ENCODE measurements around the gene SLCO3A1.

The SLCO3A1 gene

GRCh38 chr15:92035961-92036360 is 182.5 kb downstream of the SLCO3A1 start:
- Histone ChIP-seq H3K4me1 (ENCODE audit: control insufficient read depth, insufficient read depth, low read length) (no peaks in the 10 kb centered on the region), H3K36me3 (ENCODE audit: control insufficient read depth in 2 of 2, insufficient read depth in 1 of 2, low read length in 2 of 2) (no peaks in the 10 kb centered on the region), H3K9me3 (ENCODE audit: control insufficient read depth, insufficient read depth, low read depth, low read length) (no peaks in the 10 kb centered on the region), H3K27ac (ENCODE audit: extremely low read depth, low read depth, low read length) (no peak overlapping the region), H3K4me3 (ENCODE audit: low read depth, low read length) (no peak overlapping the region)
- TF ChIP-seq ZNF530 (tag by site-specific recombination; IDR thresholded peaks at IDR 0.05; ENCODE audit: low read depth) (no peak), ZNF555 (tag by site-specific recombination; conservative IDR thresholded peaks at IDR 0.05) (no peak), ZNF341 (tag by site-specific recombination; IDR thresholded peaks at IDR 0.05; ENCODE audit: low read depth) (no peak), PRDM6 (tag by site-specific recombination; IDR thresholded peaks at IDR 0.05) (no peak), ZNF140 (tag by site-specific recombination; IDR thresholded peaks at IDR 0.05) (no peak), ZNF292 (tag by site-specific recombination; IDR thresholded peaks at IDR 0.05; ENCODE audit: borderline replicate concordance, low read depth) (no peak), ZNF76 (tag by site-specific recombination; IDR thresholded peaks at IDR 0.05; ENCODE audit: borderline replicate concordance, low read depth) (no peak), EGR2 (tag by site-specific recombination; IDR thresholded peaks at IDR 0.05; ENCODE audit: low read depth) (no peak), SP7 (tag by site-specific recombination; IDR thresholded peaks at IDR 0.05) (no peak), ZNF501 (tag by site-specific recombination; IDR thresholded peaks at IDR 0.05) (no peak), ZEB2 (tag by site-specific recombination; IDR thresholded peaks at IDR 0.05) (no peak), OVOL3 (tag by site-specific recombination; IDR thresholded peaks at IDR 0.05) (no peak), ZNF214 (tag by site-specific recombination; IDR thresholded peaks at IDR 0.05; ENCODE audit: borderline replicate concordance) (no peak), ZSCAN5A (tag by site-specific recombination; IDR thresholded peaks at IDR 0.05) (no peak), ZNF2 (tag by site-specific recombination; IDR thresholded peaks at IDR 0.05) (no peak), ZNF24 (tag by site-specific recombination; IDR thresholded peaks at IDR 0.05) (no peak)
- TF ChIP-seq, protein P1, sequence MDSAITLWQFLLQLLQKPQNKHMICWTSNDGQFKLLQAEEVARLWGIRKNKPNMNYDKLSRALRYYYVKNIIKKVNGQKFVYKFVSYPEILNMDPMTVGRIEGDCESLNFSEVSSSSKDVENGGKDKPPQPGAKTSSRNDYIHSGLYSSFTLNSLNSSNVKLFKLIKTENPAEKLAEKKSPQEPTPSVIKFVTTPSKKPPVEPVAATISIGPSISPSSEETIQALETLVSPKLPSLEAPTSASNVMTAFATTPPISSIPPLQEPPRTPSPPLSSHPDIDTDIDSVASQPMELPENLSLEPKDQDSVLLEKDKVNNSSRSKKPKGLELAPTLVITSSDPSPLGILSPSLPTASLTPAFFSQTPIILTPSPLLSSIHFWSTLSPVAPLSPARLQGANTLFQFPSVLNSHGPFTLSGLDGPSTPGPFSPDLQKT (IDR thresholded peaks at IDR 0.05; ENCODE audit: borderline replicate concordance, low read depth, low read length), result no peak
- TF ChIP-seq, protein P2, sequence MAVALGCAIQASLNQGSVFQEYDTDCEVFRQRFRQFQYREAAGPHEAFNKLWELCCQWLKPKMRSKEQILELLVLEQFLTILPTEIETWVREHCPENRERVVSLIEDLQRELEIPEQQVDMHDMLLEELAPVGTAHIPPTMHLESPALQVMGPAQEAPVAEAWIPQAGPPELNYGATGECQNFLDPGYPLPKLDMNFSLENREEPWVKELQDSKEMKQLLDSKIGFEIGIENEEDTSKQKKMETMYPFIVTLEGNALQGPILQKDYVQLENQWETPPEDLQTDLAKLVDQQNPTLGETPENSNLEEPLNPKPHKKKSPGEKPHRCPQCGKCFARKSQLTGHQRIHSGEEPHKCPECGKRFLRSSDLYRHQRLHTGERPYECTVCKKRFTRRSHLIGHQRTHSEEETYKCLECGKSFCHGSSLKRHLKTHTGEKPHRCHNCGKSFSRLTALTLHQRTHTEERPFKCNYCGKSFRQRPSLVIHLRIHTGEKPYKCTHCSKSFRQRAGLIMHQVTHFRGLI (tag by site-specific recombination; IDR thresholded peaks at IDR 0.05), result no peak
- ChIA-PET CTCF (no interaction called here), POLR2A (no interaction called here)

- ChIA-PET POLR2A (no interaction called here), CTCF (interaction anchor here (0.7 to 1.1 kb wide), 2 partner anchors 16 to 344 kb away, joined by 3 read pairs; no protein-coding TSS in a partner anchor)
- no peaks in the 10 kb centered on the region for H3K4me1 ChIP-seq (ENCODE audit: control insufficient read depth, insufficient read depth, low read length)
- no peak for TF ChIP-seq ZNF266 (tag by site-specific recombination; IDR thresholded peaks at IDR 0.05; ENCODE audit: low read depth)
- TF ChIP-seq ZIC2 (tag by site-specific recombination; IDR thresholded peaks at IDR 0.05), result no peak
- no peak for TF ChIP-seq WT1 (tag by site-specific recombination; IDR thresholded peaks at IDR 0.05)
- TF ChIP-seq HOXD13 (CRISPR knock-in tag; IDR thresholded peaks at IDR 0.05; ENCODE audit: borderline replicate concordance), result no peak
- no peak for TF ChIP-seq ZNF560 (tag by site-specific recombination; IDR thresholded peaks at IDR 0.05; ENCODE audit: borderline replicate concordance)
- no peak for TF ChIP-seq TSHZ1 (tag by site-specific recombination; IDR thresholded peaks at IDR 0.05; ENCODE audit: borderline replicate concordance)
Observed at GRCh38 chr15:92037491-92037890, 184.0 kb downstream of the SLCO3A1 start.

More at GRCh38 chr15:92037491-92037890, 184.0 kb downstream of the SLCO3A1 start:
- Histone ChIP-seq H3K9me3 (ENCODE audit: control insufficient read depth, insufficient read depth, low read depth, low read length) (no peaks in the 10 kb centered on the region), H3K36me3 (ENCODE audit: control insufficient read depth in 2 of 2, insufficient read depth in 1 of 2, low read length in 2 of 2) (no peaks in the 10 kb centered on the region), H3K4me3 (ENCODE audit: low read depth, low read length) (no peak overlapping the region), H3K27ac (ENCODE audit: extremely low read depth, low read depth, low read length) (no peak overlapping the region)
